GM12891 (cell line): Measurements from ENCODE around the gene HMSD. TPM values are rescaled to one million over a fixed set of nuclear protein-coding genes. Genes with fewer than 3 reads are reported as not detected.

Experiments used
- DNase-seq: peaks from one replicate; pipeline ENCODE4 v3.0.0; 2011; ENCODE audit warnings: low spot score; ENCODE audit not compliant: insufficient read length
- FAIRE-seq: peaks from 2 replicates; lab custom pipeline; 2011; peaks lifted over from hg19 to GRCh38; lab: Jason Lieb, UNC
- PAX5 ChIP-seq: IDR thresholded peaks from 2 replicates; pipeline ENCODE4 v1.6.1; 2011; ENCODE audit warnings: low read length, moderate library complexity, mild to moderate bottlenecking; ENCODE audit not compliant: insufficient read depth, severe bottlenecking
- POLR2A ChIP-seq: IDR thresholded peaks from 2 replicates; pipeline ENCODE4 v1.6.1; 2011; ENCODE audit warnings: low read depth, low read length, control low read depth
- POLR2AphosphoS5 ChIP-seq: IDR thresholded peaks from 2 replicates; pipeline ENCODE4 v1.6.1; 2011; ENCODE audit warnings: low read depth, low read length, control low read depth
- POU2F2 ChIP-seq: IDR thresholded peaks from 2 replicates; pipeline ENCODE4 v1.6.1; 2011; ENCODE audit warnings: low read depth, mild to moderate bottlenecking, control low read depth, low read length, moderate library complexity
- SPI1 ChIP-seq: IDR thresholded peaks from 2 replicates; pipeline ENCODE4 v1.6.1; 2011; ENCODE audit warnings: low read depth, low read length, control low read depth
- TAF1 ChIP-seq: IDR thresholded peaks from 2 replicates; pipeline ENCODE4 v1.6.1; 2011; ENCODE audit warnings: low read depth, low read length, control low read depth
- polyA plus RNA-seq: library from polyadenylated mRNA; unstranded; fragments of >200 nt; gene quantifications from one replicate; pipeline ENCODE4 v1.2.1, GENCODE V29; 2012; ENCODE audit warnings: low read depth, missing spikeins, inconsistent platforms; ENCODE audit not compliant: missing spikeins

HMSD gene
- 33.8 TPM for polyA plus RNA-seq

- DNase-seq (peak; percentile 46), FAIRE-seq (peak; percentile 83)
- TF ChIP-seq POLR2A (peak; percentile 57; the same call in 1 of the 2 replicates), PAX5 (no peak), TAF1 (peak; percentile 16; the same call in 1 of the 2 replicates), SPI1 (no peak), POLR2AphosphoS5 (peak; percentile 68), POU2F2 (no peak)
Observed at GRCh38 chr18:63949068-63949737, at the start of gene HMSD. TSS of gene HMSD (plus strand) at chr18:63949301. CDS start at chr18:63953456, 4,155 bp downstream.

GRCh38 chr18:63903851-63904570 is 45.1 kb upstream of the HMSD start:
- TF ChIP-seq SPI1 (no peak), TAF1 (no peak), POLR2A (no peak), POU2F2 (no peak), POLR2AphosphoS5 (no peak), PAX5 (no peak)
- FAIRE-seq: peak; percentile 5
- DNase-seq: no peak

- no peak for TF ChIP-seq POLR2AphosphoS5
- no peak for TF ChIP-seq SPI1
- TF ChIP-seq POU2F2: no peak
- no peak for TF ChIP-seq TAF1
- TF ChIP-seq POLR2A: no peak
- TF ChIP-seq PAX5: no peak
- FAIRE-seq: no peak
Observed at GRCh38 chr18:63904694-63905093, 44.4 kb upstream of the HMSD start.

GRCh38 chr18:63905361-63905760 is 43.7 kb upstream of the HMSD start:
- TF ChIP-seq TAF1: no peak
- TF ChIP-seq SPI1: no peak
- TF ChIP-seq POLR2AphosphoS5: no peak
- TF ChIP-seq POU2F2: no peak
- FAIRE-seq (peak; percentile 13), DNase-seq (no peak)

More at GRCh38 chr18:63904694-63905093, 44.4 kb upstream of the HMSD start:
- DNase-seq: no peak

- no peak for FAIRE-seq
- no peak for TF ChIP-seq SPI1
- TF ChIP-seq TAF1: no peak
- no peak for TF ChIP-seq POLR2A
- no peak for TF ChIP-seq POU2F2
- TF ChIP-seq POLR2AphosphoS5: no peak
- no peak for TF ChIP-seq PAX5
- no peak for DNase-seq
Observed at GRCh38 chr18:63906056-63906455, 43.0 kb upstream of the HMSD start.

- no peak for TF ChIP-seq PAX5
- TF ChIP-seq POLR2A: no peak
- no peak for TF ChIP-seq POLR2AphosphoS5
- TF ChIP-seq POU2F2: no peak
- TF ChIP-seq SPI1: no peak
- no peak for TF ChIP-seq TAF1
- DNase-seq (no peak), FAIRE-seq (no peak)
Observed at GRCh38 chr18:63907664-63908063, 41.4 kb upstream of the HMSD start, which contains the start of gene SERPINB10. TSS of gene SERPINB10 (plus strand) at chr18:63907958. CDS start at chr18:63915511, 7,553 bp downstream.

GRCh38 chr18:63908858-63909257 is 40.2 kb upstream of the HMSD start:
- peak; percentile 9 for FAIRE-seq

GRCh38 chr18:63909870-63910269 is 39.2 kb upstream of the HMSD start:
- FAIRE-seq (peak; percentile 40), DNase-seq (no peak)
- TF ChIP-seq POLR2A (no peak), TAF1 (no peak), POLR2AphosphoS5 (no peak), POU2F2 (no peak), SPI1 (no peak), PAX5 (no peak)

More at GRCh38 chr18:63908858-63909257, 40.2 kb upstream of the HMSD start:
- TF ChIP-seq TAF1 (no peak), POLR2A (no peak), POLR2AphosphoS5 (no peak), PAX5 (no peak), SPI1 (no peak), POU2F2 (no peak)
- DNase-seq: no peak

- DNase-seq (no peak), FAIRE-seq (no peak)
- TF ChIP-seq SPI1 (no peak), POU2F2 (no peak), PAX5 (no peak), POLR2AphosphoS5 (no peak), POLR2A (no peak), TAF1 (no peak)
Observed at GRCh38 chr18:63917817-63918216, 31.3 kb upstream of the HMSD start.

GRCh38 chr18:63922049-63922448 is 27.1 kb upstream of the HMSD start:
- TF ChIP-seq POLR2AphosphoS5 (no peak), TAF1 (no peak), POU2F2 (no peak)
- DNase-seq: no peak

More at GRCh38 chr18:63922049-63922448, 27.1 kb upstream of the HMSD start:
- FAIRE-seq: no peak
